ENCODE measurements around the gene LBHD1. TPM values are rescaled to one million over a fixed set of nuclear protein-coding genes. Genes with fewer than 3 reads are reported as not detected.

The LBHD1 gene
- total RNA-seq, 2 experiments from 2014 or later = 12.0 to 12.9 TPM

GRCh38 chr11:62666259-62666926 lies 5.7 kb downstream of the LBHD1 start:
- H3K4me3 Mint-ChIP-seq = peak overlapping the region; percentile 98
- no peak for TF ChIP-seq CTCF (IDR thresholded peaks at IDR 0.05)
- POLR2A ChIA-PET = interaction anchor here (0.7 to 21.7 kb wide), 25 partner anchors 9 to 187 kb away, joined by 3 to 263 read pairs (median 11); partner anchors contain the start of genes B3GAT3, EEF1G, EML3 and GANAB
- no peak for ATAC-seq
- peaks cover 71% of the 10 kb centered on the region for H3K36me3 Mint-ChIP-seq (ENCODE audit: low read depth)
- H3K4me1 Mint-ChIP-seq (ENCODE audit: low read depth) = peaks cover 37% of the 10 kb centered on the region
- CTCF ChIA-PET = interaction anchor here (1.9 to 3.0 kb wide), 3 partner anchors 28 to 74 kb away, joined by 7 to 20 read pairs (median 11); partner anchors contain the start of gene TUT1
- H3K27ac Mint-ChIP-seq = peak overlapping the region; percentile 92
- no peak for DNase-seq
- intact Hi-C loops (cut with micrococcal nuclease) = loop anchor here (5.0 kb wide), 1 partner anchor 74 kb away; the partner anchor contains the start of gene TUT1
- H3K9me3 Mint-ChIP-seq = no peaks in the 10 kb centered on the region
- H3K27me3 Mint-ChIP-seq = no peaks in the 10 kb centered on the region

GRCh38 chr11:62665599-62666258 lies 6.3 kb downstream of the LBHD1 start:
- Mint-ChIP-seq H3K36me3 (ENCODE audit: low read depth) (peaks cover 66% of the 10 kb centered on the region), H3K27me3 (no peaks in the 10 kb centered on the region), H3K4me3 (peak overlapping the region; percentile 98), H3K4me1 (ENCODE audit: low read depth) (peaks cover 37% of the 10 kb centered on the region), H3K27ac (peak overlapping the region; percentile 92), H3K9me3 (no peaks in the 10 kb centered on the region)
- ChIA-PET CTCF (interaction anchor here (0.6 to 3.6 kb wide), 17 partner anchors 9 to 104 kb away, joined by 3 to 20 read pairs (median 5); partner anchors contain the start of genes EML3, INTS5, MTA2 and ROM1), POLR2A (interaction anchor here (0.7 to 21.7 kb wide), 38 partner anchors 10 to 241 kb away, joined by 3 to 263 read pairs (median 8); partner anchors contain the start of genes B3GAT3, EEF1G, EML3 and GANAB)
- peak; percentile 27 for ATAC-seq
- intact Hi-C loops (cut with micrococcal nuclease) = loop anchor here (5.0 kb wide), 1 partner anchor 73 kb away; the partner anchor contains the start of gene TUT1
- TF ChIP-seq CTCF (IDR thresholded peaks at IDR 0.05) = no peak
- peak; percentile 80 for DNase-seq

- H3K9me3 Mint-ChIP-seq = no peaks in the 10 kb centered on the region
- peak within 1 kb of the TSS; percentile 98 for H3K4me3 Mint-ChIP-seq
- TF ChIP-seq CTCF (IDR thresholded peaks at IDR 0.05) = no peak
- H3K36me3 Mint-ChIP-seq (ENCODE audit: low read depth) = peaks cover 62% of the 10 kb centered on the region
- ChIA-PET CTCF (interaction anchor here (0.6 to 3.6 kb wide), 19 partner anchors 9 to 240 kb away, joined by 3 to 20 read pairs (median 5); partner anchors contain the start of genes EML3, INTS5, MTA2 and ROM1), POLR2A (interaction anchor here (0.7 to 21.7 kb wide), 46 partner anchors 10 to 240 kb away, joined by 3 to 263 read pairs (median 6); partner anchors contain the start of genes B3GAT3, EEF1G, EML3 and GANAB)
- intact Hi-C loops (cut with micrococcal nuclease) = loop anchor here (5.0 kb wide), 1 partner anchor 73 kb away; the partner anchor contains the start of gene TUT1
- peaks cover 33% of the 10 kb centered on the region for H3K4me1 Mint-ChIP-seq (ENCODE audit: low read depth)
- no peaks in the 10 kb centered on the region for H3K27me3 Mint-ChIP-seq
- peak within 1 kb of the TSS; percentile 92 for H3K27ac Mint-ChIP-seq
- ATAC-seq (peak; percentile 89), DNase-seq (peak; percentile 96)
These were observed 6.9 kb downstream of the LBHD1 start, which contains the start of the genes C11orf98 and CSKMT for GRCh38 chr11:62665075-62665598. Gene C11orf98, minus strand, starts transcription at chr11:62665210. Its CDS starts 41 bp downstream, at chr11:62665169. Gene CSKMT, plus strand, starts transcription at chr11:62665312. Its CDS starts 568 bp downstream, at chr11:62665880.

- POLR2A ChIA-PET = interaction anchor here (0.7 to 21.7 kb wide), 46 partner anchors 10 to 240 kb away, joined by 3 to 263 read pairs (median 6); partner anchors contain the start of genes B3GAT3, EEF1G, EML3 and GANAB
- peak overlapping the region; percentile 92 for H3K27ac Mint-ChIP-seq
- H3K9me3 Mint-ChIP-seq = no peaks in the 10 kb centered on the region
- peaks cover 57% of the 10 kb centered on the region for H3K36me3 Mint-ChIP-seq (ENCODE audit: low read depth)
- H3K27me3 Mint-ChIP-seq = no peaks in the 10 kb centered on the region
- peak; percentile 67 for ATAC-seq
- intact Hi-C loops (cut with micrococcal nuclease) = loop anchor here (5.0 kb wide), 1 partner anchor 72 kb away; the partner anchor contains the start of gene TUT1
- peaks cover 29% of the 10 kb centered on the region for H3K4me1 Mint-ChIP-seq (ENCODE audit: low read depth)
- H3K4me3 Mint-ChIP-seq = peak overlapping the region; percentile 98
- no peak for TF ChIP-seq CTCF (IDR thresholded peaks at IDR 0.05)
- DNase-seq = peak; percentile 76
- CTCF ChIA-PET = interaction anchor here (0.8 to 3.6 kb wide), 17 partner anchors 9 to 240 kb away, joined by 3 to 20 read pairs (median 5); partner anchors contain the start of genes EML3, INTS5, MTA2 and ROM1
These were observed 7.5 kb downstream of the LBHD1 start for GRCh38 chr11:62664405-62665074.

Measured in activated CD8-positive, alpha-beta T cell treated with anti-CD3 and anti-CD28 coated beads for 36 hours (primary cell).